Peyer's patch (tissue), 4 donors: ENCODE data around the gene COL4A1.

Experiments
- CTCF ChIP-seq, 6 experiments: fragments of 450-650 bp in 4 of 6; fragments of 200-600 bp in 2 of 6; sonication (generic) in 1 of 6; IDR thresholded peaks; one replicate each; pipeline ENCODE4 v1.5.1; 2017 to 2019; ENCODE audit warnings: antibody characterized with exemption in 6 of 6, mild to moderate bottlenecking in 3 of 6, moderate library complexity in 1 of 6
- POLR2A ChIP-seq, 2 donors: fragments of 450-650 bp; IDR thresholded peaks; one replicate each; pipeline ENCODE4 v1.5.1; 2017; ENCODE audit warnings: antibody characterized with exemption in 2 of 2, mild to moderate bottlenecking in 2 of 2, moderate library complexity in 2 of 2

- TF ChIP-seq CTCF (IDR thresholded peaks at IDR 0.05) (no peak), POLR2A (IDR thresholded peaks at IDR 0.05) (no peak)
Observed at GRCh38 chr13:110229905-110230563, 76.9 kb downstream of the COL4A1 start.
